GM19239 (cell line): ENCODE data around the gene KCNIP4.
"Not testable (repeated sequence)": the region's sequence is repeated elsewhere in the genome, so short reads cannot be mapped to it uniquely, and the experiment has no call there.

Source experiments
- DNase-seq: peaks from one replicate; pipeline ENCODE4 v3.0.0; 2011; ENCODE audit warnings: low spot score; ENCODE audit not compliant: insufficient read length
- FAIRE-seq: peaks from 2 replicates; lab custom pipeline; 2011; peaks lifted over from hg19 to GRCh38; lab: Jason Lieb, UNC

The KCNIP4 gene

DNA sequence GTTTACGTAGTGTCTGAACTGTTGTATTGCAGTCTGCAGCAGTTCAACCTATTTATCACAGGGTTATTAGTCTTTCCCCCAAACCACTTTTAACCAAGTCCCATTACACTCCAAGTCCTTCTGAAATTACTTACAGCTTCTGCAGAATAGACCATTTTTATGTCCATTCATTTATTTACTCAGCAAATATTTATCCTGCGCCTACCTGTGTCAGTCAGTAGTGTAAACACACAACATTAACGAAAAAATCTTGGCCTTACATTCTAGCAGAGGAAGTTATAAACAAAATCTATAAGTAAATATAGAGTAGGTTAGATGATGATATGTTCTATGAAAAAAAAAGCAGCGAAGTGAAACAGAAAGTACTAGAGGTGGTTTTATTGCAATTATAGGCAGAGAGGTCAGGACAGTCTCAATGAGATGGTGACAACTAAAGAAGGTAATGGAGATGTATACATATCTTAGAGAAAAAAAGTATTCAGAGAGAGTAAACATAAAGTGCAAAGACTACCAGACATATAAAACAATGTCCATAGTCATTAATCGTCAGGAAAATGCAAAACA is 534.7 kb downstream of the KCNIP4 start:
- DNase-seq (no peak), FAIRE-seq (no peak)

DNA sequence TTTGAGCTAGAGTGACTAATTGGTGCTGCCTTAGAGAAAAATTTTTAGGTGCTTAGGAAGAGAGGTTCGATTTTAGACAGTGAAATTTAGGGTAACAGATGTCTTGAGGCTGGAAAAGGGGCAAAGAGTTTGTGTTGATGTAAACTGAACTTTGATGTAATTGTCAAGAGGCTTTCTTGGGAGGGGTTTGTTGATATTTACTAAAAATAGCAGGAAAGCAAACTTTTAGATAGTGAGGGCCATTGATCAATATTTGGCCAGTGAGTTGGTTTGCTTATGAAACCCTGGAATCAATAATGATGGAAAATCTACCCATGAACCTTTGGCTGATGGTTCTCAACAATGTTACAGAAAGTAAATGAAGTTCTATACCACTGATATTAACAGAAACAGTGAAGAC is 537.5 kb downstream of the KCNIP4 start:
- no peak for DNase-seq
- FAIRE-seq: no peak

DNA sequence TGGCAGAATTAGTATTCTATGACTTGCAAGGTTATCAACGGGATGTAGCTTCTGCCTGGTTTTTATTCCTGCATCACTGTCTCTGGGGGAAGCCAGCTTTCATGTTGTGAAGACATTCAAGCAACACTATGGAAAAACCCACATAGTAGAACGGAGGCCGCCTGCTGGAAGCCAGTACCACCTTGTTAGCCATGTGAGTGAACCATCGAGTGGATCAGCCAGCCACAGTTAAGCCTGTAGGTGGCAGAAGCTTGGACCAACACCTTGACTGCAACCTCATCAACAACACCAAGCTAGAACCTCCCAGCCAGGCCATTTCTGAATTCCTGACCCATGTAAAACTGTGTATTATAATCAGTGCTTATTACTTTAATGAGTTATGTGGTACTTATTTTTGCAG is 538.2 kb downstream of the KCNIP4 start:
- DNase-seq (no peak), FAIRE-seq (no peak)

DNA sequence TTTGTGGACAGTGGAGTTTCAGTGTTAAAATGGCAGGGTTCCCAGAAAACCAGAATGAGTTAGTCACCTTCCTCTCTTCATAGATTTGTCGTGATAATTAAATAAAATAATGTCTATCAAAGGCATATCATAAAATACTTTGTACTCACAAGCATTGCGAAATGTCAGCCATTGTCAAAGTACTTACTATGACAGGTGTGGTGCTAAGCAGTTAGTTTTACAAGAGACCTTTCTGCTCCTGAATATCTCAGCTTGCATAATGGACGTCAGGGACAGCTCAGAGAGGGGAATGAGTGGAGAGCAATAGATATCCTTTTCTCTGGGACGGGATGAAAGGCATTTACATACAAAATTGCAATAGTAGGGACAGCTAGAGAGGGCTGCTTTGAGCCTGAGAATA is 560.9 kb downstream of the KCNIP4 start:
- FAIRE-seq (no peak), DNase-seq (no peak)

DNA sequence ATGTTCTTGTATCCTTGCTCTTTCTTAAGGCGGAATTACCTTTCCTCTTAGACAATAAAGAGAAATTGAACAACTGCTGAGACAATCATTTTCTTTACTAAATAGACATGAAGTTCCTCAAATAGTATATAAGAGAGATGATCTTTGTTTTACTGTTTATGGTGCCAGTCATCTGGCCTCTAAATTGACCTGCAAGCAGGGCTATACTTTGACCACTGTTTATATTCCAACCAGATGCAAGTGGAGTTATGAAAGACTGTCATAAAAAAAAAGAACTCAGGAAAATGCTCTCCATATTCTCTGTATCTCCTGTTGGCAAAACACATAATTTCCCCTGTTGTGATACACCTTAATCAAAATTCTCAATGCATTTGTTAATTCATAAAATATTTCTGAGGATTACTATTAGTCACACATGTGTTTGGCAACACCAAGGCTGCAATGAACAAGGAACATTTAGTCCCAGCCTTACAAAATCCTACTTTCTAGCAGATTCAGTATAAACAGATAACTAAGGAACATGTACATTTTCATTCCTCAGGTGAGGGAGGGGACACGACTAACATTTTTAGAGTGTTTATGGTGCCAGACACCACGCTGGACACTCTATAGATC is 562.3 kb downstream of the KCNIP4 start:
- DNase-seq: no peak
- FAIRE-seq: no peak

DNA sequence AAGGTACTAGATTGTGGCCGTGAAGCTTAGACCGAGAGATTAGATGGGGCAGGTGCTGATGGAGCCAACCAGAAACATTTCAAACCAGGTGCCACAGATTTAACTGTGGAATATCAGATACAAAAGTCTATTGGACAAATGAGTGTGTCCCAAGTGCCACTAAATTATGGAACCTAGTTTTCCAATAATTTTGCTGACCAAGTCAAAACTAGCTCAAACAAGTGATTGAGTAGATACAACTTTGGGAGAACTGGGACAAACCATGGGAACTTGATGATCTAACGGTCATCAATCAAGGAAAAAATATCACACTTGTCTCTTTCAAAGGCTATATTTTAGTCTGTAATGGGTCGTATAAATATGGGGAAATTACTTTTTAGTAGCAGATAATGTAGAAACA is 562.9 kb downstream of the KCNIP4 start:
- no peak for FAIRE-seq
- no peak for DNase-seq

DNA sequence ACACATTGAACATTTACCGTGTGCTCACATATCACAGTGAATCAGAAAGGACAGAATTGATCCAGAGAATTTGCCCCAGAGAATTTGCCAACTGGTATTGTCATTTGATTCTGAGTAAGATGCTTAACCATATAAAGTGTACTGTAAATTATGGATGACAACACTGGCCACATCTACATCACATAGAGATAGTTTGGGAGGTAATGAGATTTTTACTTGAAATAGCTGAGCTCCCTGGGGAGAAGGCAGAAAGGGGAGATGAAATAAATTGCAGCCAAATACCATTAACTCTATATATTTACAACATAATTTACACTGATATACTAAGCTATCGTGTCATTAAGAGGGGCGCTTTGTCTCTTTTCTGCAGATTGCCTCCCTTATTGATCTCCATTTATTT is 564.0 kb downstream of the KCNIP4 start:
- no peak for FAIRE-seq

DNA sequence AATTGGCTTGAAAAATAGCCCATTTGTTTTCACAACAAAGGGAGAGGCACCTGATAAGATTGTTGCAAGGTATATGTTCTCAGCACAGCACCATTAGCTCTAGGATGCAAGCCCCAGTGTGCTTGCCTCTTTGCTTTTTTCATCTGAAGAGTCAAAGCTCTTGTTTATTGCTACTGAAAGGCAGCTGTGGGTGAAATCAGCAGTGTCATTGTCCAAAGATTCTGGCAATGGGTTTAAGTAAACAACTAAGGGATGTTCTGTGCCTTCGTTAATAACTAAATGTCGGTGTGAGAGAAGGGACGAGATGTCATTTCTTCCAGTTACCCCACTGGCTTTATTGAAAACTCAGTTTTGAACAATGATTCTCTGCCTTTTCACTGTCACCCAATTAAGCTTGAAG is 567.7 kb downstream of the KCNIP4 start:
- FAIRE-seq: no peak
- DNase-seq: no peak

More for the DNA sequence above, 564.0 kb downstream of the KCNIP4 start:
- no peak for DNase-seq

DNA sequence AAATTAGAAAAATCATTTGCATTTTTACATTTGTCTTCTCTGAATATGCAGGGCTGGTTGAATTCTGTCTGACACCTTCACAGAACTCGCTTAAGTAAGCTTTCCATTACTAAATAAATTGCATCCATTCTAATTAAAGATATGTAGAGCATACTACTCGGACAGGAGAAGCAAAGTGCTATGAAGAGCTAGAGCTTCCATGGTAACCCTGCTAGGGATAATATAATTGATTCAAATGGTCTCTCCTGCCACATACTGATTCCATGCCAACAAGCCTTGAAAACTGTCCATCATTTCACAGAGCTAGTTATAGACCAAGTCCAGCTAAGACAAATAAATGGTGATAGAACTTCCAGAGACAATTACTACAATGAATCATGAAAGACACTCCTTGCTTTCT is 571.5 kb downstream of the KCNIP4 start:
- no peak for FAIRE-seq
- DNase-seq: no peak

DNA sequence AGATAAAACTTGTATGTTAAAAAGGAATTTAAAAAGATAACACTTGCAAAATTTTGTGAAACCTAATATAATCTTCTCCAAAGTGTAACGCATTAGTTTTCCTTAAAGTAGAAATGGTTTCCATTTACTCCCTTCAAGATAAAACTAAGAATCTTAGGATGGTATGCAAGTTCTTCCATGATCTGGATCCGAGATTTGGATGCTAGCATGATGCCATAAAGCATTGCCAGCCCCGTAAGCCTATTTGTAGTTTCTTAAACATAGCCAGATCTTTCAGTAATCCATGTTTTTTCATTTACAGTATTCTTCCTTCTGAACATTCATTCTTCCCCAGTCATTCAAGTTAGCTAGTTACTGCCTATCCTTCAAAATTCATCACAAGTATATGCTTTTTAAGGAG is 572.4 kb downstream of the KCNIP4 start:
- FAIRE-seq (no peak), DNase-seq (no peak)

DNA sequence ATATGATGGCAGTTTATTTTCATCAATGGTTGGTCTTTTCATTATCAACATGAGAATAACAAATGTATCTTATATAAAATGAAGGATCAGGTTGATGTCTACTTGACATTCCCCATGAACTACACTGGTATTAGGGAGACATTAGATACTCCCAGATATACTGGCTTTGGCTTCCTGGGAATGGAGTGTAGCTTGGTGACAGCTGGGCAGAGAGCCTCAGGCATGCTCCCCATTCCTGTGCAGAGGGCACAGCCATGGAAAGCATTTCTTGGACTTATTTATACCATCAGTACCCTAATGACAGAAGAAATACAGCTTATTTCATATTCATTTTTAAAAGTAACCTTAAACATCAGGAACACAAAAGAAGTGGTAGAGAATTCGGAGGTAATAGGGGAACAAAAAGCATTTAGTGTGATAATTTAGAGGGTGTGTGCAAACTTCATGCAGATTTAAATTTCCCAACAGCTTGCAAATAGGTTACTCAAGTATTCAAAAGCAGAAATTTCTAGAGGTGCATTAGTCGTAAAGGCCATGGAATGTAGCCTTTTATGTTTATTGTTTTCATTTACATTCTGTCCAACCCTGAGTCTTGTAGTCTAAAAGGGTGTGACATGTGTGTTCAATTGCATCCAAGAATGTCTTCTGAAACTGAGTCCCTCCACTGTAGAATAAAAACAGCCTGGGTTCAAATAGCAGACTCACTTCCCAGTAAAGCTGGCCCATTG is 573.8 kb downstream of the KCNIP4 start:
- DNase-seq (no peak), FAIRE-seq (no peak)

DNA sequence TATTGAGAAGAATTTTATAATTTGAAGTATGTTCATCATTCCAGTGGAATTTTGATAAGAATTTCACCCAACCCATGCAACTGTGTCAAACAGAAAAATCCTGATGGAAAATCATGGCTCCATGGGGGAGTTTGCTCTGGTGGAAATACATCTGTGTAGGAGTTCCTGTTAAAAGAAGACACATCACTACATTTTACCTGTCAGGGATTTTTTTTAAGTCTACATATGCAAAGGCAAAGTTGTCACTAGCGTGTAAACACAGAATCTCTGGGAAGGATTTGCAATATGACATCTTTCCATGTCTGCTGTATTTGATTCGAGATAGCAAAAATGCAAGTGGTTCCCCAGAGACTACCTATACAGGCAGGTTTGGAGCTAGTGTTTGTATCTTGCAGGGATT is 581.0 kb downstream of the KCNIP4 start:
- DNase-seq: no peak
- no peak for FAIRE-seq

DNA sequence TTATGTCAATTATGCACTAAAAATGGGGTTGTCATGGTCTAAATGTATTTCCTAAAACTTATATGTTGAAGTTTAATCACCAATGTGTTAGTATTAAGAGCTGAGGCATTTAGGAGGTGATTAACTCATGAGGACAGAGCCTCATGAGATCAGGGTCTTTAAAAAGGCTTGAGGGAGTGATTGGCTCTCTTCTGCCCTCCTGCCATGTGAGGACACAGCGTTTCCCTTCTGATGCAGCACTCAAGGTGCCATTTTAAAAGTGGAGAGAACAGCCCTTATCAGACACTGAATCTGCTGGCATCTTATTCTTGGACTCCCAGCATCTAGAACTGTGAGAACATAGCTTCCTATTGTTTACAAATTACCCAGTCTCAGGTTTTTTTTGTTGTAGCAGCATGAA is 581.7 kb downstream of the KCNIP4 start:
- FAIRE-seq: no peak
- no peak for DNase-seq

DNA sequence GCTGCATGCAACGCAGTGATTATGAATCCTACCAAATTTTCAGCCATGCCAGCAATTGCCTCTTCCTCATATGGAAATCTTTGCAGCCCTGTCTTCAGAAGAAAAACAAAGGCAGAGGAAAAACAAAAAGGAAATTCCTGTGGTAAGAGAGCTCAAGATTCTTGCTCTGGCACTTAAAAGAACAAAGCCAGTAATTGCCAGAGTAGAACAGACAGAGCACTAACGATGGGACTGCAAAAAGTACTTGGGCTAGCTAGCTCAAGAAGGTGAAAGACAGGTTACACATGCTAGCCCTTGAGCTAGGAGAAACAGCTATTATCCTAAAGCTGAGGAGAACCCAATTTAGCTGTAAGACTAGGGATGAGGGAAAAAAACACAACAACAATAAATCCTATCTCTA is 582.3 kb downstream of the KCNIP4 start:
- FAIRE-seq (no peak), DNase-seq (no peak)

DNA sequence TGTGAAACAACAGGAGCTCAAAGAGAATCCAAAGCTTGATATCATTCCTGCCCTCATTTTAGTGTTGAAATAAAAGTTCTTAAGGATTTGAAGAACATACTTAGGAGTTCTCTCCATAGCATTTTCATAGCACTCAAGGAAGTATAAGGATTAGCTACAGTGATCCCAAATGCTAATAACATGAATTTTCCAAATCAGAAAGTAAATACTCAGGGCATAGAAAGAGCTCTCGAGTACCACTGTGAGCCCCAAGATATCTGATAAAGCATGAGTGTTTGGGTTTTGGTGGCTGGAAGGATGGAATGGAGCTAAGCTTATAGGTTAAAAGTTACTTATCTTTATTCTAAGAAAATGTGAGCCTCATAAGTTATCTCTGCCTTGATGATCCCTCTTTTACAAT is 584.9 kb downstream of the KCNIP4 start:
- FAIRE-seq: no peak
- no peak for DNase-seq

DNA sequence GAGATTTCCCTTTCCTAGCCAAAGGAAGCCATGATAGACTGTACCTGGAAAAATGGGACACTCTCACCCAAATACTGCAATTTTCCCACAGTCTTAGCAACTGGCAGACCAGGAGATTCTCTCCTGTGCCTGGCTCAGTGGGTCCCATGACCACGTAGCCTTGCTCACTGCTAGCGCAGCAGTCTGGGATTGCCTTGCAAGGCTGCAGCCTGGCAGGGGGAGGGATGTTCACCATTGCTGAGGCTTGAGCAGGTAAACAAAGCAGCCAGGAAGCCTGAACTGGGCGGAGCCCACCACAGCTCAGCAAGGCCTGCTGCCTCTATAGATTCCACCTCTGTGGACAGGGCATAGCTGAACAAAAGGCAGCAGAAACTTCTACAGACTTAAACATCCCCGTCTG is 596.2 kb downstream of the KCNIP4 start:
- FAIRE-seq, DNase-seq: not testable (repeated sequence)

DNA sequence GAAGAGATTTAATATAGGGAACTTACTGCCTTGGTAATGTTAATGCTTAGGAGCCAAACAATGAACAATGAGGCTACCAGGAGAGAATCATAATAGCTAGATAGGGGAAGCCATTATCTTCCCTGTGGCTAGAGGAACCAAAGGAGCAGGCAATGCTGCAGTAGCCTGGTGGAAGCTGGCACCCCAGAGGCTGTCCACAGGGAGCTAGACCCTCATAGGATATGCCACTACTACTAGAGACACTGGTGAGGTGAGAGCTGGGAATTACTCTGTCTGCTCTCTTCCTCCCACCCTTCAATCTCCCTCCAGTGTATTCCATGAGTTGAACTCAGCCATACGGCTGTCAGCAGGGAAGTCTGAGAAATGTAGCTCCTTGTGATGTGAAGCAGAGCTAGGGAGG is 601.4 kb downstream of the KCNIP4 start:
- FAIRE-seq: no peak

DNA sequence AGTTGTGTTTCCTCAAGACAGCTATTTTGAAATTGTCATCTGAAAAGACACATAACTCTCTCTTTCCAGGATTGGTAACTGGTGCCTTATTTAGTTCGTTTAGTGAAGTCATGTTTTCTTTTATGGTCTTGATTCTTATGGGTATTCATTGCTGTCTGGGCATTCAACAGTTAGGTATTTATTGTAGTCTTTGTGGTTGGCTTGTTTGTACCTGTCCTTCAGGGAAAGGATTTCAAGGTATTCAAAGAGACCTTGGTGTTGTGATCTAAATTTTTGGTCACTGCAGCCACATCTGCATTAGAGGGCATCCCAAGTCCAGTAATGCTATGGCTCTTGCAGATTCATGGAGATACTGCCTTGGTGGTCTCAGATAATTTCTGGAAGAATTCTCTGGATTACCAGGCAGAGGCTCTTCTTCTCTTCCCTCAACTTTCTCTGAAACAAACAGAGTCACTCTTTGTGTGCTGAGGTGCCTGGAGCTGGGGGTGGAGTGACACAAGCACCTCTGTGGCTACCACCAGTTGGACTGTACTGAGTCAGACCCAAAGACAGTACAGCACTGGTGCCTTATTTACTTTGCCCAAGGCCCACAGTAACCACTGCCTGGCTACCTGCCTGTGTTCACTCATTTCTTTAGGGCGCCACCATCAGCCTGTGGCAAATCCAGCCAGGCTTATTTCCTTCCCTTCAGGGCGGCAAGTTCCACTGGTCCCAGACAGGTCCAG is 620.4 kb downstream of the KCNIP4 start:
- no peak for FAIRE-seq

More for the DNA sequence above, 601.4 kb downstream of the KCNIP4 start:
- DNase-seq: no peak

DNA sequence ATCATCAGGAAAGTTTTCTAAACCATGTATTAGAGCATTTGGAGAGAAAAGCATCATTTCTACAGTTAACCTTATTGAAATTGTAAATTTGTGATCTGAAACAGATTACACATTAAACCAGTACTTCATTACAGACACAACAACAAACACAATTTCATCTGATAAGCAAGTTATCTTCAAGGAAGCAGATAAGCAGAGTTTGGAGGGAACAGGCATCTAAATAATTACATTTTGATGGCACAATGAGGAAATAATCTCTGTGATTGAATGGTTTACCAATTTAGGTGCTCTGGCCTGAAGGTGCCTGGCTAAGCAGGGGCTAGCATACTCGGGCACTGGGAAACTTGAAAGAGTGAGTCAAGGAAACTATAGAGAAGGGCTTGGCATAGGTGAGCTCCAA is 628.5 kb downstream of the KCNIP4 start:
- no peak for DNase-seq
- no peak for FAIRE-seq

More for the DNA sequence above, 620.4 kb downstream of the KCNIP4 start:
- DNase-seq: no peak

DNA sequence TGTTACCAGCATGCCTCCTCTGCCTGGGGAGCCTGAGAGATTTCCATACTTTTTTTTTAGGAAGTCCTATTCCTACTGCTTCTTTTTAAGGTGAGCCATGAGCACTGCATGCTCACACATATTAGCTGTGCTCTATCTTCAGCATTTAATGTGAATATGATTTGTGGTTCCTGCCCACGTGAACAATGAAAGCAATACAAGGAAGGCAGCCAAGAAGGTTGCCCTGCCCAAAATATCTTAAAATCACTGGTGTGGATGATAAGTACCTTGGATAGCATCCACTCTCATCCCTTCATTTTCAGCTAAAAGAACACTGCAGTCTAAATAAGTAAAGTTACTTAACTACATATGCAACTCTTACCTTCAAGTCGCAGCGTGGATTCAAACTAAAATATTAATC is 640.9 kb downstream of the KCNIP4 start:
- DNase-seq (no peak), FAIRE-seq (no peak)

DNA sequence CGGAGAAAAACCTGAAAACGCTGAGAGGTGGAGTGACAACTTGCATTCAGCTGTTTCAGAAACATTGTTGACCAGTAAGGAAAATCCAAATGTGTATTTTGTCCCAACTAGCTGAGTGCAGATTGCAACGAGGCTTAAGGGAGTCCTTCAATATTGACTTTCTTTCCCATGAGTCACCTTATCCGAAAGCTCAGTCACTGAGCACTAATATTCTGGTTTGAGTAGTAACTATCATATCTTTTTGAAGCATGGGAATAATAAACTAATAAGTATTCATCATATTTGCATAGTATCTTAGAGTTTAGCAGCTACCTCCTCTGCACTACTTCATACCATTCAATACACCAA is 644.1 kb downstream of the KCNIP4 start:
- FAIRE-seq (no peak), DNase-seq (no peak)
